GM23338 (cell line): ENCODE measurements around the gene HOXC12. TPM values are rescaled to one million over a fixed set of nuclear protein-coding genes. Genes with fewer than 3 reads are reported as not detected.

Source experiments
- ATAC-seq: fragments of 200-7000 bp; cut with Tn5 transposase; 3 replicates; pipeline ENCODE4 v1.9.1; 2020
- DNase-seq: peaks from one replicate; pipeline ENCODE4 v3.0.0-alpha.2; 2015; ENCODE audit warnings: low spot score
- H2AFZ ChIP-seq: fragments of 200-600 bp; sonication (generic); 2 replicates; pipeline ENCODE4 v1.8.0; 2016; ENCODE audit warnings: antibody characterized with exemption, mild to moderate bottlenecking, moderate library complexity
- H3F3A ChIP-seq: fragments of 200-600 bp; sonication (generic); replicated peaks from 2 replicates; pipeline ENCODE4 v1.8.0; 2017; ENCODE audit warnings: antibody characterized with exemption, mixed run types, low read depth
- H3K27ac ChIP-seq: fragments of 200-600 bp; sonication (generic); 2 replicates; pipeline ENCODE4 v1.6.1; 2016; ENCODE audit warnings: low read depth
- H3K27me3 ChIP-seq: fragments of 200-600 bp; sonication (generic); 2 replicates; pipeline ENCODE4 v1.8.0; 2016; ENCODE audit warnings: mild to moderate bottlenecking, mixed run types, moderate library complexity; ENCODE audit not compliant: insufficient read depth
- H3K36me3 ChIP-seq: fragments of 200-600 bp; sonication (generic); 2 replicates; pipeline ENCODE4 v1.8.0; 2016; ENCODE audit warnings: mild to moderate bottlenecking; ENCODE audit not compliant: insufficient read depth
- H3K4me1 ChIP-seq: fragments of 200-600 bp; sonication (generic); 2 replicates; pipeline ENCODE4 v1.8.0; 2016; ENCODE audit warnings: mild to moderate bottlenecking, moderate library complexity; ENCODE audit not compliant: insufficient read depth
- H3K4me2 ChIP-seq: fragments of 200-600 bp; sonication (generic); 2 replicates; pipeline ENCODE4 v1.7.1; 2017; ENCODE audit warnings: mixed run types
- H3K4me3 ChIP-seq: fragments of 200-600 bp; sonication (generic); 2 replicates; pipeline ENCODE4 v1.6.1; 2016; ENCODE audit warnings: mixed run types
- H3K79me2 ChIP-seq: fragments of 200-600 bp; sonication (generic); replicated peaks from 2 replicates; pipeline ENCODE4 v1.8.0; 2017; ENCODE audit warnings: mild to moderate bottlenecking; ENCODE audit not compliant: insufficient read depth
- H3K9me2 ChIP-seq: fragments of 200-600 bp; sonication (generic); 2 replicates; pipeline ENCODE4 v1.8.0; 2017; ENCODE audit not compliant: insufficient read depth
- H4K20me1 ChIP-seq: fragments of 200-600 bp; sonication (generic); replicated peaks from 2 replicates; pipeline ENCODE4 v1.8.0; 2017; ENCODE audit warnings: mild to moderate bottlenecking; ENCODE audit not compliant: insufficient read depth
- H3K27ac Mint-ChIP-seq: 2 replicates; pipeline ENCODE4 v1.8.0; 2020; ENCODE audit warnings: inconsistent platforms, mild to moderate bottlenecking, moderate library complexity, mixed read lengths
- H3K27me3 Mint-ChIP-seq: 3 replicates; pipeline ENCODE4 v1.8.0; 2022; ENCODE audit warnings: low read depth, mild to moderate bottlenecking, moderate library complexity, mixed read lengths, inconsistent platforms; ENCODE audit not compliant: insufficient read depth, poor library complexity
- H3K36me3 Mint-ChIP-seq: 3 replicates; pipeline ENCODE4 v1.8.0; 2021; ENCODE audit warnings: low read depth, mild to moderate bottlenecking, inconsistent platforms, moderate library complexity, mixed read lengths
- H3K4me1 Mint-ChIP-seq: 3 replicates; pipeline ENCODE4 v1.8.0; 2020; ENCODE audit warnings: mild to moderate bottlenecking, inconsistent platforms, mixed read lengths
- H3K4me3 Mint-ChIP-seq: 3 replicates; pipeline ENCODE4 v1.8.0; 2021; ENCODE audit warnings: moderate library complexity, mild to moderate bottlenecking, inconsistent platforms, mixed read lengths
- H3K9me3 Mint-ChIP-seq: 3 replicates; pipeline ENCODE4 v1.8.0; 2020; ENCODE audit warnings: moderate library complexity, mild to moderate bottlenecking, inconsistent platforms, mixed read lengths
- ETS1 ChIP-seq: IDR thresholded peaks from 2 replicates; pipeline ENCODE4 v1.6.1; 2016; ENCODE audit warnings: antibody characterized with exemption
- EZH2 ChIP-seq: fragments of 200-600 bp; sonication (generic); IDR thresholded peaks from one replicate; pipeline ENCODE4 v1.8.0; 2017; ENCODE audit warnings: antibody characterized with exemption, mild to moderate bottlenecking, low read depth; ENCODE audit not compliant: unreplicated experiment
- EZH2phosphoT487 ChIP-seq: fragments of 200-600 bp; sonication (generic); IDR thresholded peaks from one replicate; pipeline ENCODE4 v1.8.1; 2018; ENCODE audit warnings: antibody characterized with exemption; ENCODE audit not compliant: unreplicated experiment
- JUNB ChIP-seq: IDR thresholded peaks from one replicate; pipeline ENCODE4 v1.6.1; 2016; ENCODE audit warnings: antibody characterized with exemption; ENCODE audit not compliant: unreplicated experiment
- polyA plus RNA-seq: library from polyadenylated mRNA; unstranded; fragments of >200 nt; fragmentation: Nextera tagmentation; extraction: Ambion mirVana; gene quantifications from 2 replicates; pipeline ENCODE4 v1.2.1, GENCODE V29; 2016
- total RNA-seq: library from RNA; depleted of rRNA; stranded (reverse); fragments of >200 nt; shearing (Covaris generic); gene quantifications from 2 replicates; pipeline ENCODE4 v1.2.3, GENCODE V29; 2014
- TF ChIP-seq, protein P1 (sequence below), 2 experiments: fragments of 200-600 bp in 1 of 2; sonication (generic) in 1 of 2; conservative IDR thresholded peaks; 2 replicates each; pipeline versions ENCODE4 v1.5.1 to v1.6.1; 2016 to 2017; ENCODE audit warnings: antibody characterized with exemption in 2 of 2, low read depth in 2 of 2, mild to moderate bottlenecking in 2 of 2, moderate library complexity in 1 of 2

The HOXC12 gene
- total and polyA plus RNA-seq, 2 experiments from 2014 or later: not detected

- Mint-ChIP-seq H3K27ac (no peak within 1 kb of the TSS), H3K27me3 (peaks cover 99% of the 10 kb centered on the region), H3K4me1 (peaks cover 25% of the 10 kb centered on the region), H3K36me3 (no peaks in the 10 kb centered on the region), H3K9me3 (no peaks in the 10 kb centered on the region; the same call in 1 of the 3 replicates), H3K4me3 (peak within 1 kb of the TSS; percentile 51)
- Histone ChIP-seq H2AFZ (no peak within 1 kb of the TSS), H4K20me1 (peaks cover 36% of the 10 kb centered on the region), H3F3A (peaks cover 22% of the 10 kb centered on the region), H3K4me2 (peak within 1 kb of the TSS; percentile 77), H3K4me1 (peaks cover 26% of the 10 kb centered on the region), H3K36me3 (no peaks in the 10 kb centered on the region; the same call in 1 of the 2 replicates), H3K9me2 (no peaks in the 10 kb centered on the region), H3K79me2 (no peaks in the 10 kb centered on the region), H3K27me3 (peaks cover 100% of the 10 kb centered on the region), H3K27ac (no peak within 1 kb of the TSS), H3K4me3 (peak within 1 kb of the TSS; percentile 47)
- ATAC-seq (peak; percentile 5), DNase-seq (peak; percentile 54)
- TF ChIP-seq, protein P1, sequence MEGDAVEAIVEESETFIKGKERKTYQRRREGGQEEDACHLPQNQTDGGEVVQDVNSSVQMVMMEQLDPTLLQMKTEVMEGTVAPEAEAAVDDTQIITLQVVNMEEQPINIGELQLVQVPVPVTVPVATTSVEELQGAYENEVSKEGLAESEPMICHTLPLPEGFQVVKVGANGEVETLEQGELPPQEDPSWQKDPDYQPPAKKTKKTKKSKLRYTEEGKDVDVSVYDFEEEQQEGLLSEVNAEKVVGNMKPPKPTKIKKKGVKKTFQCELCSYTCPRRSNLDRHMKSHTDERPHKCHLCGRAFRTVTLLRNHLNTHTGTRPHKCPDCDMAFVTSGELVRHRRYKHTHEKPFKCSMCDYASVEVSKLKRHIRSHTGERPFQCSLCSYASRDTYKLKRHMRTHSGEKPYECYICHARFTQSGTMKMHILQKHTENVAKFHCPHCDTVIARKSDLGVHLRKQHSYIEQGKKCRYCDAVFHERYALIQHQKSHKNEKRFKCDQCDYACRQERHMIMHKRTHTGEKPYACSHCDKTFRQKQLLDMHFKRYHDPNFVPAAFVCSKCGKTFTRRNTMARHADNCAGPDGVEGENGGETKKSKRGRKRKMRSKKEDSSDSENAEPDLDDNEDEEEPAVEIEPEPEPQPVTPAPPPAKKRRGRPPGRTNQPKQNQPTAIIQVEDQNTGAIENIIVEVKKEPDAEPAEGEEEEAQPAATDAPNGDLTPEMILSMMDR (conservative IDR thresholded peaks at IDR 0.05; ENCODE audit: low read depth in 2 of 2): no peak
- TF ChIP-seq JUNB: no peak
- TF ChIP-seq EZH2: peak; percentile 76
- peak; percentile 94 for TF ChIP-seq EZH2phosphoT487
These were observed 19.7 kb downstream of the HOXC12 start, which contains the start of gene HOTAIR for GRCh38 chr12:53974084-53975063. HOTAIR (minus strand) TSS chr12:53974954.

DNA sequence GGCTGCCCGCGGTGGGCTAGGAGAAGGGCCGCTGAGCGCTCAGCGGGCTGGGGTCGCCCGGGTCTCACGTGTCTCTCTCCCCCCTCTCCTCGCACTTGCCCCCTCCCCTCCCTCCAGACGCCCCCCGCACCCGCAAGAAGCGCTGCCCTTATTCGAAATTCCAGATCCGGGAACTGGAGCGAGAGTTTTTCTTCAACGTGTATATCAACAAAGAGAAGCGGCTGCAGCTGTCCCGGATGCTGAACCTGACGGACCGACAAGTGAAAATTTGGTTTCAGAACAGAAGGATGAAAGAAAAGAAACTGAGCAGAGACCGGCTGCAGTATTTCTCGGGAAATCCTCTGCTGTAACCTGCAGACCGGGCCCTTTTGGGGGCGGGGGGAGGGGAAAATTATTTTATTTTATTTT is 20.4 kb downstream of the HOXC12 start:
- H3K9me3 Mint-ChIP-seq: no peaks in the 10 kb centered on the region; the same call in 1 of the 3 replicates
- H3K4me2 ChIP-seq: peak overlapping the region; percentile 66; the same call in 1 of the 2 replicates

More for the DNA sequence above, 20.4 kb downstream of the HOXC12 start:
- Histone ChIP-seq H3K4me3 (peak overlapping the region; percentile 47), H4K20me1 (peaks cover 35% of the 10 kb centered on the region), H3K79me2 (no peaks in the 10 kb centered on the region), H3F3A (peaks cover 25% of the 10 kb centered on the region), H3K27me3 (peaks cover 100% of the 10 kb centered on the region), H3K9me2 (no peaks in the 10 kb centered on the region), H3K27ac (no peak overlapping the region), H2AFZ (no peak overlapping the region), H3K36me3 (no peaks in the 10 kb centered on the region; the same call in 1 of the 2 replicates), H3K4me1 (peaks cover 31% of the 10 kb centered on the region)
- no peak overlapping the region; the same call in 2 of the 3 replicates for H3K4me3 Mint-ChIP-seq
- DNase-seq (peak; percentile 54), ATAC-seq (no peak)
- TF ChIP-seq EZH2phosphoT487 (no peak), ETS1 (no peak), EZH2 (peak; percentile 98)
- H3K36me3 Mint-ChIP-seq: no peaks in the 10 kb centered on the region
- no peak overlapping the region for H3K27ac Mint-ChIP-seq
- H3K27me3 Mint-ChIP-seq: peaks cover 99% of the 10 kb centered on the region
- H3K4me1 Mint-ChIP-seq: peaks cover 28% of the 10 kb centered on the region
